SH-SY5Y (cell line): ENCODE results near the gene ADM2.

Source experiments
- GATA2 ChIP-seq: IDR thresholded peaks from 2 replicates; pipeline ENCODE4 v1.6.1; 2011; ENCODE audit warnings: mild to moderate bottlenecking, low read depth, low read length
- GATA3 ChIP-seq: IDR thresholded peaks from 2 replicates; pipeline ENCODE4 v1.6.1; 2011; ENCODE audit warnings: low read depth, mild to moderate bottlenecking, low read length, moderate library complexity

DNA sequence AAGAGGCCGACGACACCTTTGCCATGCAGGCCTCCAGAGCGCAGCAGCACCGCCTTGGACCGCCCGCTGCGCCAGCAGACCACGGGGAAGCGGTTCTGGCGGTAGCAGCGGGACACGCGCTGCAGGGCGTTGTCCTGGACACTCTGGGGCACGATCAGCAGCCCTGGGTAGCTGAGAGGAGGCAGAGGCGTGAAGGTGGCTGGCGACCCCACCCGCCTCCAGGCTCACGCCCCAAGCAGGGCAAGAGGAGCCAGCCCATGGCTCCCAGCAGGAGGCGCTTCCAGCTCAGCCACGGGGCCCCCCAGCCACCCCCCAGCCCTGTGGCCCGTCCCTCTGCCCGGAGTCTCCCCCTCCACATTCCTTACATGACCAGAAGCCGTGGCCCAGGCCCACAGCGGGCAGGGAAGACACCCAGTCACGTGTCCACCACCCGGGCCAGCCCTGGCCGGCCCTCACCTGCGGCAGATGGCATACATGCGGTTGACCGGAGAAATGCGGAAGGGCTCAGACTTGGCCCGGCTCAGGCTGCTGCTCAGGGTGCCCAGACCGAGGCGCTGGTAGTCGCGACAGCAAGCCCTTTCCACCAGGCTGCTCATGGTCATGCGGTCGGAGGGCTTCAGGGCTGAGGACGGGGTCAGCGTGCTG, 21.7 kb upstream of the ADM2 start:
- TF ChIP-seq GATA2 = no peak
- TF ChIP-seq GATA3 = no peak
